Measurements from ENCODE around the gene MACF1. TPM values are rescaled to one million over a fixed set of nuclear protein-coding genes. Genes with fewer than 3 reads are reported as not detected.

The MACF1 gene
- total RNA-seq, 4 donors from 2014 or later = 421 to 942 (median 545) TPM

GRCh38 chr1:39190096-39190495, 14.4 kb upstream of the MACF1 start:
- no peak overlapping the region for H3K4me3 ChIP-seq
- 94% methylated on average over 3 of the region's 3 CpGs for WGBS
- no peaks in the 10 kb centered on the region for H3K9me3 ChIP-seq
- peaks cover 76% of the 10 kb centered on the region for H3K4me1 ChIP-seq
- no peaks in the 10 kb centered on the region for H3K27me3 ChIP-seq
- no peak for DNase-seq (ENCODE audit: low spot score in 2 of 2)
- H3K27ac ChIP-seq = no peak overlapping the region
- TF ChIP-seq, protein P1, sequence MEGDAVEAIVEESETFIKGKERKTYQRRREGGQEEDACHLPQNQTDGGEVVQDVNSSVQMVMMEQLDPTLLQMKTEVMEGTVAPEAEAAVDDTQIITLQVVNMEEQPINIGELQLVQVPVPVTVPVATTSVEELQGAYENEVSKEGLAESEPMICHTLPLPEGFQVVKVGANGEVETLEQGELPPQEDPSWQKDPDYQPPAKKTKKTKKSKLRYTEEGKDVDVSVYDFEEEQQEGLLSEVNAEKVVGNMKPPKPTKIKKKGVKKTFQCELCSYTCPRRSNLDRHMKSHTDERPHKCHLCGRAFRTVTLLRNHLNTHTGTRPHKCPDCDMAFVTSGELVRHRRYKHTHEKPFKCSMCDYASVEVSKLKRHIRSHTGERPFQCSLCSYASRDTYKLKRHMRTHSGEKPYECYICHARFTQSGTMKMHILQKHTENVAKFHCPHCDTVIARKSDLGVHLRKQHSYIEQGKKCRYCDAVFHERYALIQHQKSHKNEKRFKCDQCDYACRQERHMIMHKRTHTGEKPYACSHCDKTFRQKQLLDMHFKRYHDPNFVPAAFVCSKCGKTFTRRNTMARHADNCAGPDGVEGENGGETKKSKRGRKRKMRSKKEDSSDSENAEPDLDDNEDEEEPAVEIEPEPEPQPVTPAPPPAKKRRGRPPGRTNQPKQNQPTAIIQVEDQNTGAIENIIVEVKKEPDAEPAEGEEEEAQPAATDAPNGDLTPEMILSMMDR (IDR thresholded peaks at IDR 0.05) = no peak
- TF ChIP-seq EP300 (IDR thresholded peaks at IDR 0.05) (no peak), POLR2A (IDR thresholded peaks at IDR 0.05) (no peak), POLR2AphosphoS5 (IDR thresholded peaks at IDR 0.05) (no peak)
- no peaks in the 10 kb centered on the region for H3K36me3 ChIP-seq

DNA sequence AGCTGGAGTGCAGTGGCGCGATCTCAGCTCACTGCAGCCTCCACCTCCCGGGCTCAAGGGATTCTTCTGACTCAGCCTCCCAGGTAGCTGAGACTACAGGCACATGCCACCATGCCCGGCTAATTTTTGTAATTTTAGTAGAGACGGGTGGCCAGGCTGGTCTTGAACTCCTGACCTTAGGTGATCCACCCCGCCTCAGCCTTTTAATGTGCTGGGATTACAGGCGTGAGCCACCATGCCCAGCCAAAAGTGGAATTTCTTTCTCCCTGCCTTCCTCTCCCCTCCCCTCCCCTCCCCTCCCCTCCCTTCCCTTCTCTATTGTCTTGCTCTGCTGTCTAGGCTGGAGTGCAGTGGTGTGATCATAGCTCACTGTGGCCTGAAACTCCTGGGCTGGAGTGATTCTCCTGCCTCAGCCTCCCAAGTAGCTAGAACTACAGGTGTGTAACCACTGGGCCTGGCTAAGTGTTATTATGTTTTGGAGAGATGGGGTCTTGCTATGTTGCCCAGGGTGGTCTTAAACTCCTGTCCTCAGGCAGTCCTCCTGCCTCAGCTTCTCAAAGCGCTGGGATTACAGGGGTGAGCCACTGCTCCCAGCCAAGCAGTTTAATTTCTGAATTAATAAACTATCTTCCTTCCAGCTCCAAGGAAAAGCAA, 10.0 kb upstream of the MACF1 start:
- Histone ChIP-seq H3K9me3 (no peaks in the 10 kb centered on the region), H3K4me1 (peaks cover 76% of the 10 kb centered on the region), H3K4me3 (no peak overlapping the region), H3K27ac (no peak overlapping the region), H3K27me3 (no peaks in the 10 kb centered on the region), H3K36me3 (no peaks in the 10 kb centered on the region)
- 74% methylated on average over 8 of the region's 8 CpGs for WGBS
- no peak for DNase-seq (ENCODE audit: low spot score in 2 of 2)
- TF ChIP-seq, protein P1 (IDR thresholded peaks at IDR 0.05) = no peak
- TF ChIP-seq POLR2A (IDR thresholded peaks at IDR 0.05) = no peak
- TF ChIP-seq POLR2AphosphoS5 (IDR thresholded peaks at IDR 0.05) = no peak
- TF ChIP-seq EP300 (IDR thresholded peaks at IDR 0.05) = no peak

DNA sequence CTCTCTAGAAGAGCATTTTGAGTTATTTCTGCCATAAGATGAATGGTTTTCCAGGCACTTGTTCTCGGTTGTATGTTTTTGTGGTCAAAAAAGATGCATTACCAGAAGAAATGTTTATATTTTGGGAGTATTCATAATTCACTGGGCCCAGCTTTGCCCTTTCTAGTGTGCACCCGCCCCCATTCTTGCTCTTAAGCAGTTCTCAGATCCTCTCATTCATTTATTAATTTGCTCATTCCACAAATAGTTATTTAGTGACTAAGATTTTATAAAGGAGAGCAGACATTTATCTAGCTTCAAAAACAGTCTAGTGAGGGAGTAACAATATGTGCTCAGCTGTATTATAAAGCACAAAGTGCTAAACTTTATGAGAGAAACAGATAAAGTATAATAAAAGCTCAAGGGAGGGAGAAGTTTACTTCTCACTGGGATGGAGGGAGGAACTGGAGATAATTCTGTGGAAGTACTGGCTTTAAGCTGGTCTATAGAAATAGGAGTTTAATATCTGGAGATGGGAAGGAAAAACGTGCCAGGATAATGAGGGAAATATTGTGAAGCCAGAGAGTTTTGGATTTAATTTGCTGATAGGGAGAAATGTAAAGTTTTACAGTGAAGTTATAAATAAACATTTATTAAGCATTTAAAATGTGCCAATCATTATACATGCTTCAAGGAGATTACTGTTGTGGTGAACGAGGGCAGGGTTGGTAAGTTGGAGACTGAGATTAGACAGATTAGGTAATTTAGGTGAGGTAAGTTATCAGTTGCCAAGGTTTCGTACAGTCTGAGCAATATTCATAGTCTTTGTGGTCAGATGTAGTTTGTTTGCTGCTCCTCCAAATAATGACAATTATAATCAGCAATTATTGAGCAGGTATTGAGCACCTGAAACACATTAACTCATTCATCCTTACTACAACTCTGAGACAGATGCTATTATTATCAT, 9.1 kb upstream of the MACF1 start:
- H3K4me3 ChIP-seq = no peak overlapping the region
- no peaks in the 10 kb centered on the region for H3K9me3 ChIP-seq
- H3K4me1 ChIP-seq = peaks cover 69% of the 10 kb centered on the region
- WGBS = 32% methylated on average over 5 of the region's 5 CpGs
- H3K36me3 ChIP-seq = no peaks in the 10 kb centered on the region
- H3K27me3 ChIP-seq = no peaks in the 10 kb centered on the region
- H3K27ac ChIP-seq = peak overlapping the region; percentile 50
- DNase-seq (ENCODE audit: low spot score in 2 of 2) = no peak
- TF ChIP-seq, protein P1 (IDR thresholded peaks at IDR 0.05) = no peak
- TF ChIP-seq EP300 (IDR thresholded peaks at IDR 0.05) (no peak), POLR2AphosphoS5 (IDR thresholded peaks at IDR 0.05) (no peak), POLR2A (IDR thresholded peaks at IDR 0.05) (no peak)

GRCh38 chr1:39196244-39197215, 8.0 kb upstream of the MACF1 start:
- TF ChIP-seq POLR2AphosphoS5 (IDR thresholded peaks at IDR 0.05) = no peak
- no peak for TF ChIP-seq POLR2A (IDR thresholded peaks at IDR 0.05)
- TF ChIP-seq EP300 (IDR thresholded peaks at IDR 0.05) = no peak
- TF ChIP-seq, protein P1 (IDR thresholded peaks at IDR 0.05) = no peak
- Histone ChIP-seq H3K9me3 (no peaks in the 10 kb centered on the region), H3K27me3 (no peaks in the 10 kb centered on the region), H3K36me3 (no peaks in the 10 kb centered on the region), H3K4me3 (no peak overlapping the region), H3K27ac (no peak overlapping the region), H3K4me1 (peaks cover 60% of the 10 kb centered on the region)
- DNase-seq (ENCODE audit: low spot score in 2 of 2) = no peak
- WGBS = 70% methylated on average over 6 of the region's 6 CpGs
